Right lobe of liver (tissue), 4 donors: ENCODE results near the gene CCDC86.

Experiments
- POLR2A ChIP-seq: fragments of 450-650 bp; IDR thresholded peaks from one replicate; pipeline ENCODE4 v1.6.1; 2017; ENCODE audit warnings: antibody characterized with exemption, mild to moderate bottlenecking
- TF ChIP-seq, protein P1 (sequence below), 4 donors: fragments of 200-600 bp in 3 of 4; fragments of 450-650 bp in 1 of 4; IDR thresholded peaks; one replicate each; pipeline versions ENCODE4 v1.5.1 to v1.8.0; 2016 to 2022; ENCODE audit warnings: antibody characterized with exemption in 4 of 4, mild to moderate bottlenecking in 2 of 4
- donor health status: DM: no; HTN: no; CAD: no.
- donor health status: DM: no; HTN: no; CAD: no.
- donor health status: DM: no; HTN: yes; CAD: no.

DNA sequence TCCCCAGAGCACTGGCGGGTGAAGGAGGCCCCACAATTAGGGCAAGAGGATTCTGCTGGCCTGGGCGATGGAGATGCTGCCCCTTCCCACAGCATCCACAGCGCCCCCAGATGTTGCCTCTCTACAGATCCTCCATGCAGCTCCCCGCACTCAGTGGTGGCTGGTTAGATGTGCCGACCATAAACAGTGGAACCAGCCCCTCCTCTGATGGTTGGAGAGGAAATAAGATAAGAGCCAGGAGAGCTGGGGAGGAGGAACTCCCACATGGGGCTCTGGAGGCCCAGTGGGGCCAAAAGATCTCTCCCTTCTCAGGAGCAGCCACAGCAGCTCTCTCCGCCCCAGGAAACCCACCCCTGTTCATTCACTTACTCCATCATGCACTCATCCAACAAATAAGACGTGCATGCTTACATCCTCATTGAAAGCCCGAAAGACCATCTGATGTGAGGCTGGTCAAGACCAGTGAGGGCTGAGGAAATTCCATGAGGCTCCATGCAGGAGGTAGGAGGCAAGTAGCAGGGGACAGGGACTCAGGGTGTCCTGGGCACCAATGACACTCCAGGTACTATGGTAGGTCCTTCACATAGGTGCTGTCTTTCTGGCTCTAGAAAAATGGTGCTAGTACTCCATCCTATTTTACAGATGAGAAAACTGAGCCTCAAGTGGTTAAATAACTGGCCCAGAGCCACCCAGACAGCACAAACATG is 12.4 kb downstream of the CCDC86 start:
- no peak for TF ChIP-seq POLR2A
- TF ChIP-seq, protein P1, sequence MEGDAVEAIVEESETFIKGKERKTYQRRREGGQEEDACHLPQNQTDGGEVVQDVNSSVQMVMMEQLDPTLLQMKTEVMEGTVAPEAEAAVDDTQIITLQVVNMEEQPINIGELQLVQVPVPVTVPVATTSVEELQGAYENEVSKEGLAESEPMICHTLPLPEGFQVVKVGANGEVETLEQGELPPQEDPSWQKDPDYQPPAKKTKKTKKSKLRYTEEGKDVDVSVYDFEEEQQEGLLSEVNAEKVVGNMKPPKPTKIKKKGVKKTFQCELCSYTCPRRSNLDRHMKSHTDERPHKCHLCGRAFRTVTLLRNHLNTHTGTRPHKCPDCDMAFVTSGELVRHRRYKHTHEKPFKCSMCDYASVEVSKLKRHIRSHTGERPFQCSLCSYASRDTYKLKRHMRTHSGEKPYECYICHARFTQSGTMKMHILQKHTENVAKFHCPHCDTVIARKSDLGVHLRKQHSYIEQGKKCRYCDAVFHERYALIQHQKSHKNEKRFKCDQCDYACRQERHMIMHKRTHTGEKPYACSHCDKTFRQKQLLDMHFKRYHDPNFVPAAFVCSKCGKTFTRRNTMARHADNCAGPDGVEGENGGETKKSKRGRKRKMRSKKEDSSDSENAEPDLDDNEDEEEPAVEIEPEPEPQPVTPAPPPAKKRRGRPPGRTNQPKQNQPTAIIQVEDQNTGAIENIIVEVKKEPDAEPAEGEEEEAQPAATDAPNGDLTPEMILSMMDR (IDR thresholded peaks at IDR 0.05): no peak
